OCI-LY7 (cell line): ENCODE data around the gene ABLIM1. TPM values are rescaled to one million over a fixed set of nuclear protein-coding genes. Genes with fewer than 3 reads are reported as not detected.

Experiments used
- BruUV-seq: library from RNA; stranded (reverse); fragments of 400-500 nt; replicated peaks from 2 replicates; lab custom pipeline; 2021; lab: Mats Ljungman, UMichigan
- CTCF ChIA-PET: fragments of 300-600 bp; sonication (Branson Sonifier 250); formaldehyde crosslinking; loops from one replicate; lab custom pipeline; 2022; ENCODE audit warnings: antibody characterized with exemption; ENCODE audit not compliant: unreplicated experiment; lab: Charles Lee
- POLR2A ChIA-PET: fragments of 300-600 bp; sonication (Branson Sonifier 250); formaldehyde crosslinking; loops from one replicate; lab custom pipeline; 2022; ENCODE audit warnings: antibody characterized with exemption; lab: Charles Lee
- DNase-seq: peaks from one replicate; pipeline ENCODE4 v3.0.0-alpha.2; 2015; ENCODE audit warnings: low spot score
- H2AFZ ChIP-seq: fragments of 200-600 bp; sonication (generic), shearing (Covaris generic); 2 replicates; pipeline ENCODE4 v1.6.1; 2014; ENCODE audit warnings: mild to moderate bottlenecking, antibody characterized with exemption, low read length, moderate library complexity
- H3K27ac ChIP-seq: fragments of 200-600 bp; sonication (generic); 2 replicates; pipeline ENCODE4 v1.5.1; 2014; ENCODE audit warnings: mixed run types, low read depth, mild to moderate bottlenecking, moderate library complexity, low read length, inconsistent platforms; ENCODE audit not compliant: poor library complexity, severe bottlenecking
- H3K36me3 ChIP-seq: fragments of 200-600 bp; sonication (generic); 2 replicates; pipeline ENCODE4 v1.6.1; 2014; ENCODE audit warnings: mild to moderate bottlenecking, antibody characterized with exemption, low read length, moderate library complexity, mixed read lengths; ENCODE audit not compliant: insufficient read depth
- H3K4me1 ChIP-seq: fragments of 200-600 bp; sonication (generic); 2 replicates; pipeline ENCODE4 v1.5.1; 2014; ENCODE audit warnings: mild to moderate bottlenecking, low read length; ENCODE audit not compliant: insufficient read depth, poor library complexity, severe bottlenecking
- H3K4me2 ChIP-seq: fragments of 200-600 bp; sonication (generic); 2 replicates; pipeline ENCODE4 v1.6.1; 2014; ENCODE audit warnings: mild to moderate bottlenecking, low read length
- H3K4me3 ChIP-seq: fragments of 200-600 bp; sonication (generic); 2 replicates; pipeline ENCODE4 v1.5.1; 2014; ENCODE audit warnings: mild to moderate bottlenecking, low read depth, low read length; ENCODE audit not compliant: poor library complexity, severe bottlenecking
- H3K79me2 ChIP-seq: fragments of 200-600 bp; sonication (generic); 2 replicates; pipeline ENCODE4 v1.6.1; 2016; ENCODE audit warnings: low read depth, mild to moderate bottlenecking, low read length, moderate library complexity, mixed read lengths; ENCODE audit not compliant: insufficient read depth
- H3K9me2 ChIP-seq: fragments of 200-600 bp; sonication (generic); 2 replicates; pipeline ENCODE4 v1.6.1; 2016; ENCODE audit warnings: mild to moderate bottlenecking, low read length, mixed read lengths; ENCODE audit not compliant: insufficient read depth
- H3K9me3 ChIP-seq: fragments of 200-600 bp; sonication (generic); 2 replicates; pipeline ENCODE4 v1.6.1; 2014; ENCODE audit warnings: mild to moderate bottlenecking, mixed run types, low read length, mixed read lengths
- H4K20me1 ChIP-seq: fragments of 200-600 bp; sonication (generic); 2 replicates; pipeline ENCODE4 v1.6.1; 2014; ENCODE audit warnings: mild to moderate bottlenecking, antibody characterized with exemption, low read length, moderate library complexity, mixed read lengths; ENCODE audit not compliant: insufficient read depth
- EZH2phosphoT487 ChIP-seq: fragments of 200-600 bp; sonication (generic); IDR thresholded peaks from 2 replicates; pipeline ENCODE4 v1.6.1; 2018; ENCODE audit warnings: low read depth, borderline replicate concordance, mild to moderate bottlenecking, mixed run types, antibody characterized with exemption, low read length, moderate library complexity, mixed read lengths
- intact Hi-C: fragments of 100-400 bp; cut with micrococcal nuclease; formaldehyde crosslinking; loops from one replicate; pipeline ENCODE4 v1.10.0; 2022; ENCODE audit not compliant: unreplicated experiment
- total RNA-seq, 2 experiments: library from RNA; depleted of rRNA in 1 of 2; stranded (reverse); fragments of >200 nt in 1 of 2; shearing (Covaris generic) in 1 of 2; gene quantifications; 2 replicates each; pipeline ENCODE4 v1.2.3, GENCODE V29; 2014 to 2022
- TF ChIP-seq, protein P1 (sequence below): fragments of 200-600 bp; sonication (generic); conservative IDR thresholded peaks from 2 replicates; pipeline ENCODE4 v1.5.1; 2014; ENCODE audit warnings: mild to moderate bottlenecking, antibody characterized with exemption, low read length, moderate library complexity, mixed read lengths

Gene ABLIM1
- total RNA-seq, 2 experiments from 2014 or later = 94.2 to 268 TPM

- H2AFZ ChIP-seq = no peak overlapping the region
- peaks cover 92% of the 10 kb centered on the region for H3K4me1 ChIP-seq
- DNase-seq = peak; percentile 75
- peak overlapping the region; percentile 82 for H3K4me2 ChIP-seq
- peak overlapping the region; percentile 49 for H3K4me3 ChIP-seq
- intact Hi-C loops = loop anchor here (10.0 kb wide), 1 partner anchor 325 kb away; the partner anchor contains the start of gene FHIP2A
- TF ChIP-seq, protein P1, sequence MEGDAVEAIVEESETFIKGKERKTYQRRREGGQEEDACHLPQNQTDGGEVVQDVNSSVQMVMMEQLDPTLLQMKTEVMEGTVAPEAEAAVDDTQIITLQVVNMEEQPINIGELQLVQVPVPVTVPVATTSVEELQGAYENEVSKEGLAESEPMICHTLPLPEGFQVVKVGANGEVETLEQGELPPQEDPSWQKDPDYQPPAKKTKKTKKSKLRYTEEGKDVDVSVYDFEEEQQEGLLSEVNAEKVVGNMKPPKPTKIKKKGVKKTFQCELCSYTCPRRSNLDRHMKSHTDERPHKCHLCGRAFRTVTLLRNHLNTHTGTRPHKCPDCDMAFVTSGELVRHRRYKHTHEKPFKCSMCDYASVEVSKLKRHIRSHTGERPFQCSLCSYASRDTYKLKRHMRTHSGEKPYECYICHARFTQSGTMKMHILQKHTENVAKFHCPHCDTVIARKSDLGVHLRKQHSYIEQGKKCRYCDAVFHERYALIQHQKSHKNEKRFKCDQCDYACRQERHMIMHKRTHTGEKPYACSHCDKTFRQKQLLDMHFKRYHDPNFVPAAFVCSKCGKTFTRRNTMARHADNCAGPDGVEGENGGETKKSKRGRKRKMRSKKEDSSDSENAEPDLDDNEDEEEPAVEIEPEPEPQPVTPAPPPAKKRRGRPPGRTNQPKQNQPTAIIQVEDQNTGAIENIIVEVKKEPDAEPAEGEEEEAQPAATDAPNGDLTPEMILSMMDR = no peak
- no peak for TF ChIP-seq EZH2phosphoT487
- BruUV-seq = no TSS peak
- POLR2A ChIA-PET = interaction anchor here (0.5 to 17.5 kb wide), 8 partner anchors 9 to 642 kb away, joined by 3 to 464 read pairs (median 6); no protein-coding TSS in a partner anchor
- peak overlapping the region; percentile 97 for H3K27ac ChIP-seq
- no peaks in the 10 kb centered on the region for H3K9me3 ChIP-seq
- CTCF ChIA-PET = interaction anchor here (0.6 to 1.3 kb wide), 5 partner anchors 15 to 27 kb away, joined by 3 read pairs; no protein-coding TSS in a partner anchor
- H3K79me2 ChIP-seq = peaks cover 87% of the 10 kb centered on the region
- peaks cover 44% of the 10 kb centered on the region for H3K36me3 ChIP-seq
- H4K20me1 ChIP-seq = no peaks in the 10 kb centered on the region
- no peaks in the 10 kb centered on the region for H3K9me2 ChIP-seq
Measured at GRCh38 chr10:114499630-114500190, 158.4 kb downstream of the ABLIM1 start.

DNA sequence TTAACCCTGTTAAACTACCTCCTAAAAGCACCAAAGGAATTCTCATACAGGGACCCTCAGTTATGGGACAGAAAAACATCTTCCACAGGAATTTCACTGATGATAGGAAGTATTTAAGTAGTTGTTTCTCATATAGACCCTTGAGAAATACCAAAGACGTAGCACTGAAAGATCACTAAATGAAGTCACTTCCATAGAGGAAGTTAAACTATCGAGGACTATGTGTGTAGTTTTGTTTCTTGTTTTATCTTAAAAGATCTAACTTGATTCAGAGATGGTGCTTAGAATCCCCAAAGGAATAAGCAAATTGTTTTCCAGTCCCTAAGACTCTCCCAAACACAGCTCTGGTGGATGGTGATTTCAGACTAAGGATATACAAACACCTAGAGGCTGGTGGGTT lies 159.0 kb downstream of the ABLIM1 start:
- peaks cover 44% of the 10 kb centered on the region for H3K36me3 ChIP-seq
- peaks cover 87% of the 10 kb centered on the region for H3K79me2 ChIP-seq
- ChIA-PET POLR2A (interaction anchor here (0.5 to 17.5 kb wide), 9 partner anchors 8 to 643 kb away, joined by 3 to 464 read pairs (median 3); no protein-coding TSS in a partner anchor), CTCF (interaction anchor here (0.6 to 2.9 kb wide), 2 partner anchors 18 to 25 kb away, joined by 3 to 14 read pairs; no protein-coding TSS in a partner anchor)
- DNase-seq = peak; percentile 41
- H4K20me1 ChIP-seq = no peaks in the 10 kb centered on the region
- no peaks in the 10 kb centered on the region for H3K9me3 ChIP-seq
- TF ChIP-seq EZH2phosphoT487 = no peak
- TF ChIP-seq, protein P1 = no peak
- intact Hi-C loops = loop anchor here (10.0 kb wide), 1 partner anchor 326 kb away; the partner anchor contains the start of gene FHIP2A
- peaks cover 93% of the 10 kb centered on the region for H3K4me1 ChIP-seq
- peak overlapping the region; percentile 14; the same call in 1 of the 2 replicates for H2AFZ ChIP-seq
- H3K4me3 ChIP-seq = peak overlapping the region; percentile 49
- no peaks in the 10 kb centered on the region for H3K9me2 ChIP-seq
- no TSS peak for BruUV-seq
- H3K4me2 ChIP-seq = peak overlapping the region; percentile 82
- peak overlapping the region; percentile 97 for H3K27ac ChIP-seq
